GF-D8 (cell line): ENCODE results near the gene SURF2.
"Not testable (repeated sequence)": the region's sequence is repeated elsewhere in the genome, so short reads cannot be mapped to it uniquely, and the experiment has no call there.

ENCODE experiments used
- DNase-seq: peaks from one replicate; lab custom pipeline; 2025; lab: John Stamatoyannopoulos, UW

SURF2 gene

GRCh38 chr9:133356391-133357091, at the start of gene SURF2, which contains the start of gene SURF1:
Gene SURF2 (plus strand): TSS chr9:133356550. CDS start chr9:133356593, 43 bp downstream.
Gene SURF1 (minus strand): TSS chr9:133356487. CDS start chr9:133356453, 34 bp downstream.
- DNase-seq, result no peak

GRCh38 chr9:133307301-133307700, 49.0 kb upstream of the SURF2 start:
- DNase-seq, result no peak

- no peak for DNase-seq
Measured at GRCh38 chr9:133309608-133310007, 46.7 kb upstream of the SURF2 start.

DNA sequence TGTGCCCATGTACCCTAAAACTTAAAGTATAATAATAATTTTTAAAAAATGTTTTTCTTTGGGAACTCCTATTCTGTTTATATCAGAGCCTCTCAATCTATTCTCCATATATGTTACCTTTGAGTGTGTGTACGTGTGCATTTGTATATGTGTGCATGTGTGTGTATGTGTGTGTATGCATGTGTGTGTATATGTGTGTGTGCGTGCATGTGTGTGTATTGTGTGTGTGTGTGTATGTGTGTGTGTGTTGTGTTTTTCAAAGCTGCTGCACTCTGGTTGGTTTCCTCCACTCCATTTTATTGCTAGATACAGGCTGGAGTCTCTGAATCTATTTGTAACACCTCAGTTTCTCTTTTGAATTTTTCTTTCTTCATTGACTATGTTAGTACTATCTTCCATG, 40.4 kb upstream of the SURF2 start:
- DNase-seq, result no peak

- not testable (repeated sequence) for DNase-seq
Measured at GRCh38 chr9:133317551-133317950, 38.8 kb upstream of the SURF2 start.

DNA sequence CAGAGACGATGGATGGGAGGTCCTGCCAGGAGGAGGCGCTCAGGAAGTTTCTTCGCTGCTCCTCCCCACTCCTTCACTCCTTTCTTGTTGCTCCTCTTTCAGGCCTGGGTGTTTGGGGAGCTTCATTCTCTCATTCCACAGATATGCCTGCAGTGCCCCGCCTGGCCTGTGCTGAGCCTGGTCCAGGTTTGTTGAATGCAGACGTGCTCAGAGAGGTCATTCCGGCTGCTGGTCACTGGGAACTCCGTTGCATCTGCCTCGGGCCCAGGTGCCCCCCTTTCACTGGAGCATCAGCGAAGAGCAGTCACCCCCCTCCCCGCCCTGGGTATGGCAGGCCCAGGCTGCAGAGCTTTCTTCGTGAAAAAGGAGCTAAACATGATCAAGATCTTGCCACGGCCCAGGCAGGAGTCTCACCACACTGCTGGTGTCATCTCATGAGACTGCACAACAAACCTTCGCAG, 35.9 kb upstream of the SURF2 start:
- no peak for DNase-seq

- no peak for DNase-seq
Measured at GRCh38 chr9:133321411-133321935, 34.9 kb upstream of the SURF2 start.

- DNase-seq, result no peak
Measured at GRCh38 chr9:133322701-133323100, 33.6 kb upstream of the SURF2 start.

GRCh38 chr9:133323211-133323610, 33.1 kb upstream of the SURF2 start:
- DNase-seq, result no peak

GRCh38 chr9:133323991-133324703, 32.2 kb upstream of the SURF2 start:
- no peak for DNase-seq

DNA sequence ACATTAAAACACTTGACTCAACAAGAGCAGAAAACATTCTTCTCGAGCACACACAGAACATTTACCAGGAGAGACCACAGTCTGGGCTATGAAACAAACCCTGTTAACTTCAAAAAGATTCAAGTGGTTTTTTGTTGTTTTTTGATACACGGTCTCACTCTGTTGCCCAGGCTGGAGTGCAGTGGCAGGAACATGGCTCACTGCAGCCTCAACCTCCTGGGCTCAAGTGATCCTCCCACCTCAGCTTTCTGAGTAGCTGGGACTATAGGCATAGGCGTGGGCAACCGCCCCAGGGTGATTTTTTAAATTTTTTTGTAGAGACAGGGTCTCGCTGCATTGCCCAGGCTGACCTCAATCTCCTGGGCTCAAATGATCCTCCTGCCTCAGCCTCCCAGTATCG, 29.3 kb upstream of the SURF2 start:
- not testable (repeated sequence) for DNase-seq

DNA sequence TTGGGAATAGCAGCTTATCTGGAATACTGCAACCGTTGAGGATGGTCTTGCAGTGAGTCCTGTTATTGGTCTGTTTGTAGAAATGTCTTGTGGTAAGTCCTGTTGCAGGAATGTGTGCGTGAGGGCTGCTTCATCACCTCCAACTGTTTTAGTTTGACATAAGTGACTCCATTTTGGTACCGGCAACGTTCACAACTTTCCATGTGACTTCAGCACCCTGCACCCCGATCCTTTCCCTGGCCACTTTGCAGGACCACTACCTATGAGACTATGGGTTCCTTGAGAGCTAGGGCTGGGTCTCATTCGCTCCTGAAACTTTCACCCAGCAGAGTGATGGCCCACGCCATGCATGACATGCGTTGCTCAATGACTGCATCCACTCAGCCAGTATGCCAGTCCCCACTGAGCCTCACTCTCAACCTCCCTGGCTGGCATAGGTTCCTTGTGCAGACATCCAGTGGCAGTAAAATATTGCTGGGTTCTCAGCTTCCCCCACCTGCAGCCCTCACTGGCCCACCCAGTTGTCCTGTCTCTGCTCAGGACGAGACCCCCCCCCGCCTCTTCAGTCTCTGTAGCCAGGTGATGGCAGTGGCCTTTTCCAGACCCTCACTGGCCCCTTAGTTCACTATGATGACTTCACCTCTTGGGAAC, 28.4 kb upstream of the SURF2 start:
- no peak for DNase-seq

DNA sequence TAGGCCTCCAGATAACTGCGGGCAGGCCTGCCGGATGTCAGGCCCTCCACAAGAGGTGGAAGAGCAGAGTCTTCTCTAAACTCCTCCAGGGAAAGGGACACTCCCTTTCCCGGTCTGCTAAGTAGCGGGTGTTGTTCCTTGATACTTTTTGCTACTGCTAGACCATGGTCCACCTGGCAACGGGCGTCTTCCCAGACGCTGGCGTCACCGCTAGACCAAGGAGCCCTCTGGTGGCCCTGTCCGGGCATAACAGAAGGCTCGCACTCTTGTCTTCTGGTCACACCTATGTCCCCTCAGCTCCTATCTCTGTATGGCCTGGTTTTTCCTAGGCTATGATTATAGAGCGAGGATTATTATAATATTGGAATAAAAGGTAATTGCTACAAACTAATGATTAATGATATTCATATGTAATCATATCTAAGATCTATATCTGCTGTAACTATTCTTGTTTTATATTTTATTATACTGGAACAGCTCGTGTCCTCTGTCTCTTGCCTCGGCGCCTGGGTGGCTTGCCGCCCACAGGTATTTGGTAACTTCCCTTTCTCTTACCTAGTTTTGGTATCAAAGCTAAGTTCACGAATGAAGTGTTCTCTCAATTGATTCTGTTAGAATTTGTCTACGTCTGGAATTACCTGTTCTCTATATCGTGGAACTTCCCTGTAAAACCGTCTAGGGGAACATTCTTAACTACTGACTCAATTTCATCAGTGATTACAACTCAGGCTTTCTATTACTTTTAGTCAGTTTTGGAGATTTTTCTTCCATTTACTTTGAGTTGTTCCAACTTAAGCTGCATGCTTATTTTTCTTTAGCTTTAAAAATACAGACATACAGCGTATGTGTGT, 26.8 kb upstream of the SURF2 start:
- DNase-seq, result not testable (repeated sequence)

DNA sequence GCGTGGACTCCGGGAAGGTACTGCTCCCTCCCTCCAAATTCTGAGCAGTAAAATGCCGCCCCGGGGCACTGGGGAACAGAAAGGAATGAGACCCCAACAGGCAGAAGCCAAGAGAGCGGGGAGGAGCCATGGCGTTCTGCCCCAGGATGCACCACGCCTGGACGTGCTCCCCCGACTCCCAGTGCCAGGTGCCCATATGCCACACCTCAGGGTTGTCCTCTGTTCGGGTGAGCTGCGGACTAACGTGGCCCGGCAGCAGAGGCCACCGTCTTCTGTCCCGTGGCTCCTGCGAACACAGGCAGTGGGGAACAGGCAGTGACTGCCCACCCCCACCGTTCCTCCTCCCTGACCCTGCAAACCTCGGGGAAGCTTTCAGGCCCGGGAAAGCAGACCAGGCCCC, 25.1 kb upstream of the SURF2 start:
- DNase-seq, result no peak

DNA sequence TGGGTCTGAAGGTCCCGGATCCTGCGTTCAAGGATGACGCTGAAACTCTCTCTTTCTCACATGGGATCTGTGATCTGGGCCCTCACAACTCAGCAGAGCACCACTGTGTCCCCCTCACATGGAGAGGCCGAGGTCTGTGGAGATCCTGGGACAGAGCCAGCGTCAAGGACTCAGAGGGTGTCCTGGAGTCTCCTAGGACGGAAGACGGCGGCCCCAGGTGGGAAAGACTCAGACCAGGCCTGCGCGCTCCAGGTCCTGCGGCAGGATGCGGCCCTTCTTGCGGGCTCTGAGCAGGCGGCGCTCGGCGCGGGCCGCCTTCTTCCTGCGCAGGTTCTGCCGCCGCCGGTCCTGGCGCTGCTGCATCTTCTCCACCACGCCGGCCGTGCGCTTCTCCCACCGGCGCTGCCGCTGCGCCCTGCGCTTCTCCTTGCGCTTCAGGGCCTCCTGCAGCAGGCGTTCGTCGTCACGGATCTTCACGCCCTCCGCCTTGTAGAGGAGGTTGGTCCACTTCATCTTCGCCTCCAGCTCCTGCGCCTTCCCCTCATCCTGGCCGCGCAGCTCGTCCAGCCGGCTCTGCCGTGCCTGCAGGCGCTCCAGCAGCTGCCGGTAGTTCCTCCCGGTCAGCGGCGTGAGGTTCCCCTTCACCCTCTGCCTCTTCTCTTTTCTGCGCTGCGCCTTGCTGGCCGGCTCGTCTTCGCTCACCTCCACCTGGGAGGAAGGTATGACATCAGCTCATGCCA, 24.5 kb upstream of the SURF2 start:
- DNase-seq, result no peak

- no peak for DNase-seq
Measured at GRCh38 chr9:133332381-133332730, 24.0 kb upstream of the SURF2 start.

- no peak for DNase-seq
Measured at GRCh38 chr9:133333011-133333410, 23.3 kb upstream of the SURF2 start.

- DNase-seq, result no peak
Measured at GRCh38 chr9:133333566-133333965, 22.8 kb upstream of the SURF2 start.

DNA sequence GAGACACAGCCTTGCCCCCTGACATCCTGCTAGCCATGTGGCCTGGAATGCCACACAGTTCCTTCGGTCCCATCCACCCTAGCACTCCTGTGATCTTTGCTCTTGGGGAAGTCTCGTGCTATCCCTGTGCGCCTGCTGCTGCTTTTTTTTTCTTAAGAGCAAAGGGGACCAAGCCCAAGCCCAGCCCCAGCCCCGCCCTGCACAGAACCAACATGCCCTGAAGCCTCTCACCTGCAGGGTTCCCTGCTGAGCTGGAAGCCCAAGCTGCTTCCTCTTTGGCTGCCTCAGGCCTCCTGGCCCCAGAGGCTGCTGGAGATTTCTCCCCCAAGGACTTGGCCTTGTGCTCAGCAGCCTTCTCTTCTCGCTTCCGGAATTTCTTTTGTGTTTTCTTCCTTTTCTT, 22.2 kb upstream of the SURF2 start:
- DNase-seq, result no peak

- DNase-seq, result not testable (repeated sequence)
Measured at GRCh38 chr9:133334888-133335287, 21.5 kb upstream of the SURF2 start.
